Kidney (tissue), 14 donors: ENCODE data around the gene ZKSCAN2. TPM values are rescaled to one million over a fixed set of nuclear protein-coding genes. Genes with fewer than 3 reads are reported as not detected.

Source experiments
- DNase-seq, 5 donors: peaks; one replicate each; pipeline ENCODE4 v3.0.0-alpha.2; 2013 to 2020
- FAIRE-seq: peaks from 2 replicates; lab custom pipeline; 2012; peaks lifted over from hg19 to GRCh38; lab: Jason Lieb, UNC
- H3K27ac ChIP-seq, 2 donors: one replicate each; pipeline ENCODE4 v1.7.0; 2013; ENCODE audit warnings: low read depth in 2 of 2, low read length in 2 of 2, inconsistent platforms in 1 of 2
- H3K27me3 ChIP-seq: one replicate; pipeline ENCODE4 v1.7.1; 2013; ENCODE audit warnings: low read length, inconsistent platforms; ENCODE audit not compliant: control insufficient read depth, insufficient read depth
- H3K36me3 ChIP-seq, 3 donors: one replicate each; pipeline versions ENCODE4 v1.7.0 to v1.7.1; 2013; ENCODE audit warnings: low read length in 3 of 3, control low read depth in 1 of 3, inconsistent platforms in 1 of 3; ENCODE audit not compliant: insufficient read depth in 3 of 3, control insufficient read depth in 2 of 3
- H3K4me1 ChIP-seq, 3 donors: one replicate each; pipeline versions ENCODE4 v1.7.0 to v1.7.1; 2013; ENCODE audit warnings: low read length in 3 of 3, inconsistent platforms in 1 of 3, low read depth in 1 of 3; ENCODE audit not compliant: control insufficient read depth in 2 of 3, insufficient read depth in 2 of 3
- H3K4me3 ChIP-seq, 3 donors: one replicate each; pipeline versions ENCODE4 v1.7.0 to v1.8.1; 2013; ENCODE audit warnings: low read length in 3 of 3, control low read depth in 1 of 3, inconsistent platforms in 1 of 3
- H3K9ac ChIP-seq, 3 donors: one replicate each; pipeline versions ENCODE4 v1.7.0 to v1.7.1; 2013; ENCODE audit warnings: low read length in 3 of 3, control low read depth in 1 of 3, inconsistent platforms in 1 of 3
- H3K9me3 ChIP-seq, 3 donors: one replicate each; pipeline versions ENCODE4 v1.7.0 to v1.7.1; 2013; ENCODE audit warnings: low read length in 3 of 3, control low read depth in 1 of 3, inconsistent platforms in 1 of 3; ENCODE audit not compliant: control insufficient read depth in 2 of 3, insufficient read depth in 1 of 3
- intact Hi-C: fragments of 100-400 bp; cut with DNase I; formaldehyde crosslinking; loops from one replicate; pipeline ENCODE4 v1.11.1; 2022
- polyA plus RNA-seq: library from polyadenylated mRNA; stranded (reverse); fragments of 350-450 nt; fragmentation: Illumina TruSeq; extraction: RNeasy Lipid Tissue Mini Kit (QIAGEN cat#74804); gene quantifications from one replicate; pipeline ENCODE4 v1.2.3, GENCODE V29; 2014; ENCODE audit warnings: low read depth, low replicate concordance; ENCODE audit not compliant: insufficient read depth
- total RNA-seq: library from RNA; stranded (reverse); fragmentation: NEBNext Ultra II Directional; extraction: Animal tissue kit (Norgen Biotek cat#: 25700); gene quantifications from one replicate; pipeline ENCODE4 v1.2.1, GENCODE V29; 2021
- TF ChIP-seq, protein P1 (sequence below): IDR thresholded peaks from 3 replicates; pipeline ENCODE4 v1.5.1; 2012; ENCODE audit warnings: mild to moderate bottlenecking, moderate library complexity, borderline replicate concordance; ENCODE audit not compliant: insufficient read depth; ENCODE audit errors: extremely low read depth
- donor health status: control.
- donor health status: control.
- donor health status: control.
- donor health status: control.
- donor health status: control.
- donor health status: DM: yes; HTN: yes; CAD: no.
- donor health status: Normal renal cell carcinoma (clear cell type).

The ZKSCAN2 gene
- total and polyA plus RNA-seq, 2 donors from 2014 or later: 1.3 to 6.1 TPM

DNA sequence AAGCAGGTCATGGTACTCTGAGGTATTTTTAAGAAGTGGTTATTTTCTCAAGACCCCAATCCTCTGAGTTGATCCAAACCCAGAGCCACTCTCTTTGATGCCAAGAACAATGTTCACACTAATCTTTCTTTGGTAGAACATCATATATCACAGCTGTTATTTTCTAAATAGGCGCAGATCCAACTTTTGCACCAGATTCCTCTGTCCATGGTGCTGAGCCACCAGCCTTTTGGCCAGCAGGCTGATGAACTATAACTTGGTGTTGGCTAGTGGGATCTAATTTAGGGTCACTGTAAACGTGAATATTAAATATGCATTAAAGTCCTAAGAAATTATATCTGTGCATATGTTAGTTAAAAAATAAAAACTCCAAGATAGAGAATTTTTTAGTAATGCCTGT is 7.0 kb upstream of the ZKSCAN2 start:
- Histone ChIP-seq H3K27me3 (no peaks in the 10 kb centered on the region), H3K9ac (no peak overlapping the region), H3K9me3 (no peaks in the 10 kb centered on the region), H3K27ac (no peak overlapping the region), H3K4me1 (no peaks in the 10 kb centered on the region), H3K4me3 (no peak overlapping the region), H3K36me3 (no peaks in the 10 kb centered on the region)
- intact Hi-C loops: no loop called here
- DNase-seq: peak in 3 of 5 donors; percentile 14 to 34 (median 23)
- FAIRE-seq: no peak
- TF ChIP-seq, protein P1, sequence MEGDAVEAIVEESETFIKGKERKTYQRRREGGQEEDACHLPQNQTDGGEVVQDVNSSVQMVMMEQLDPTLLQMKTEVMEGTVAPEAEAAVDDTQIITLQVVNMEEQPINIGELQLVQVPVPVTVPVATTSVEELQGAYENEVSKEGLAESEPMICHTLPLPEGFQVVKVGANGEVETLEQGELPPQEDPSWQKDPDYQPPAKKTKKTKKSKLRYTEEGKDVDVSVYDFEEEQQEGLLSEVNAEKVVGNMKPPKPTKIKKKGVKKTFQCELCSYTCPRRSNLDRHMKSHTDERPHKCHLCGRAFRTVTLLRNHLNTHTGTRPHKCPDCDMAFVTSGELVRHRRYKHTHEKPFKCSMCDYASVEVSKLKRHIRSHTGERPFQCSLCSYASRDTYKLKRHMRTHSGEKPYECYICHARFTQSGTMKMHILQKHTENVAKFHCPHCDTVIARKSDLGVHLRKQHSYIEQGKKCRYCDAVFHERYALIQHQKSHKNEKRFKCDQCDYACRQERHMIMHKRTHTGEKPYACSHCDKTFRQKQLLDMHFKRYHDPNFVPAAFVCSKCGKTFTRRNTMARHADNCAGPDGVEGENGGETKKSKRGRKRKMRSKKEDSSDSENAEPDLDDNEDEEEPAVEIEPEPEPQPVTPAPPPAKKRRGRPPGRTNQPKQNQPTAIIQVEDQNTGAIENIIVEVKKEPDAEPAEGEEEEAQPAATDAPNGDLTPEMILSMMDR: no peak

DNA sequence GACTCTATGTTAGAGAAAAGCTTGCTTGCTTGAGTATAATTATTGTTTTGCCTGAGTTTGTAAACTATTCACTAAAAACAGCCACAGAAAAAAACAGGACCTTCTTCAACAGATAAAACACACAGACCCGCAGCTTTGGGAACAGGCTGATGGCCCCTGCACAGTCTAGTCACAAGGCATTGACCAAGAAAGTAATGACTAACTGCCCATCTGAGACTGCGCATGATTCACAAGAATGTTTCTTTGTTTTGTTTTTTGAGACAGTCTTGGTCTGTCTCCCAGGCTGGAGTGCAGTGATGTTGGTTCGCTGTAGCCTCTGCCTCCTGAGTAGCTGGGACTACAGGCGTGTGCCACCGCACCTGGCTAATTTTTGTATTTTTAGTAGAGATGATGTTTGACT is 2.8 kb upstream of the ZKSCAN2 start:
- TF ChIP-seq, protein P1: no peak
- DNase-seq: no peak
- intact Hi-C loops: no loop called here
- H3K27me3 ChIP-seq: no peaks in the 10 kb centered on the region
- no peak for FAIRE-seq
- H3K4me1 ChIP-seq: peaks cover 0 to 10% (median 8%) of the 10 kb centered on the region in 3 donors
- no peak overlapping the region for H3K27ac ChIP-seq
- H3K9me3 ChIP-seq: no peaks in the 10 kb centered on the region
- no peak overlapping the region for H3K9ac ChIP-seq
- no peaks in the 10 kb centered on the region for H3K36me3 ChIP-seq
- H3K4me3 ChIP-seq: no peak overlapping the region

DNA sequence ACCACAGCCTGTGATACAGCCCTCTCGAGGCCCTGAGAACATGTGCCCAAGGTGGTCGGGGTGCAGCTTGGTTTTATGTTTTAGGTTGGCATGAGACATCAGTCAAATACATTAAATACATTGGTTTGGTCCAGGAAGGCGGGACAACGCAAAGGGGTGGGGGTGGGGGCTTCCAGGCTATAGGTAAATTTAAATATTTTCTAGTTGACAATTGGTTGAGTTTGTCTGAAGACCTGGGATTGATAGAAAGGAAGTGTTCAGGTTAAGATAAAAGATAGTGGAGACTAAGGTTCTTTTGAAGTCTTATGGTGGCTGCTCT is 1.2 kb upstream of the ZKSCAN2 start:
- Histone ChIP-seq H3K27ac (no peak overlapping the region), H3K9ac (peak overlapping the region in 1 of 3 donors; percentile 61), H3K36me3 (peaks cover 4 to 6% (median 5%) of the 10 kb centered on the region in 3 donors), H3K27me3 (no peaks in the 10 kb centered on the region), H3K4me1 (peaks cover 0 to 14% (median 8%) of the 10 kb centered on the region in 3 donors), H3K4me3 (peak overlapping the region; percentile 76 to 92 (median 80)), H3K9me3 (no peaks in the 10 kb centered on the region)
- intact Hi-C loops: no loop called here
- TF ChIP-seq, protein P1: no peak
- DNase-seq (peak in 1 of 5 donors; percentile 41), FAIRE-seq (no peak)
